Left ventricle myocardium superior (tissue), 1 donor: ENCODE data around the gene GPI. TPM values are rescaled to one million over a fixed set of nuclear protein-coding genes. Genes with fewer than 3 reads are reported as not detected.
"Not testable (repeated sequence)": the region's sequence is repeated elsewhere in the genome, so short reads cannot be mapped to it uniquely, and the experiment has no call there.

ENCODE experiments used
- ATAC-seq: fragments of 200-7000 bp; cut with Tn5 transposase; one replicate; pipeline ENCODE4 v1.9.1; 2020; ENCODE audit warnings: mild to moderate bottlenecking, moderate library complexity
- DNase-seq: peaks from one replicate; pipeline ENCODE4 v3.0.0-alpha.2; 2020
- intact Hi-C: fragments of 100-400 bp; cut with micrococcal nuclease; formaldehyde crosslinking; loops from one replicate; pipeline ENCODE4 v1.11.0; 2022
- total RNA-seq: library from RNA; stranded (reverse); fragmentation: NEBNext Ultra II Directional; extraction: Animal tissue kit (Norgen Biotek cat#: 25700); gene quantifications from one replicate; pipeline ENCODE4 v1.2.1, GENCODE V29; 2021
- donor health status: DM: no; HTN: yes; CAD: no; lungs with severe emphysema.

The GPI gene
- total RNA-seq, 1 donor from 2014 or later, result 553 TPM

DNA sequence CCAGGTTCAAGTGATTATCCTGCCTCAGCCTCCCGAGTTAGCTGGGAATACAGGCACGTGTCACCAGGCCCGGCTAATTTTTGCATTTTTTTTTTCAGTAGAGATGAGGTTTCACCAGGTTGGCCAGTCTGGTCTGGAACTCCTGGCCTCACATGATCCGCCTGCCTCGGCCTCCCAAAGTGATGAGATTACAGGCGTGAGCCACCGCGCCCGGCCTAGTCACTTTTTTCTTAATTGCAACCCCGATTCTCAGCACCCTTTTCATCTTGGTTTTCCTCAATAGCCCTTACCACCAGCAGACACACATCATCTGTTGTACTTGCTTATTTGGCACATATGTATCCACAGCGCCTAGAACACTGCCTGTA, 550 bp upstream of the GPI start:
- no peak for DNase-seq

DNA sequence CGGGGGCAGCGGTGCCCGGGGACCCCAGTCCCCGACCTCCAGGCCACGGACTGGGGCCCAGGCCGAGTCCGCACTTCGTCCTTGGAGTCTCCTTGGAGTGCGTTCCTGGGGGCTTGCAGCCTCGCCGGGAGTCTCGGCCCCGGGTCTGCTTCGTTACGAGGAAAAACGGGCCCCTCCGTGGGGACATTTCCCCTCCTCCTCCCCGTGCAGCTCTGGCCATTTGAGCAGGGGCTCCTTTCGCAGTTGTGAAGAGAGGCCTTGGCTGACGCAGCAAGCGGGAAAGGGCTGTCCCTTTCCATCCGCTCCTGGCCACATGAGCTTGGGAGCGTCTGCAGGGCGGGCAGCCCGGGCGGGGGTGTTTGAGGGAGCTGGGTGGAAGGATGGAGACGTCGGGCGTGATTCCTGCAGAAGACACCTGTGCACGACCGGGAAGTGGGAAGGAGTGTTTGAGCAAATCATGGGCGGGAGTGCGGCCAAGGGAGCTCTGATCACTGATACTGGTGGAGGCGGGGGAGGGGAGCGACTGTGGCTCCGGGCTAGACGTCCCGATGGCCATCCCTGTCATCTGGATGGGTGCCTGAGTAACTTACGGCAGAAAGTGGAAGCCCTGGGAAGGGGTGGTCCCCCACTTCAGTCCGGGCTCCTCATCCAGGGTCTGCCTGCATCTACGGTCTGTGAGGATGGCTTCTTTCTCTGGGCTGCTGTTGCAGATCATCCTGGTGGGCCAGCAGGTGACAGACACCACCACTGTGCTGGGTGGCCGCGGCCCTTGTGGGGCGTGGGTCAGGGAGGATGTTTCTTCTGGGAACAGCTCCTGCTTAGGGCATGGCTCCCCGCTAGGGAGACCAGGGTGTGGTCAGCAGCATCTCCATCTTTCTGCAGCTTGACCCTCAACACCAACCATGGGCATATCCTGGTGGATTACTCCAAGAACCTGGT, 736 bp downstream of the GPI start:
- intact Hi-C loops, result no loop called here
- DNase-seq (peak; percentile 64), ATAC-seq (peak; percentile 53)

More for the DNA sequence above, 550 bp upstream of the GPI start:
- ATAC-seq, result no peak
- intact Hi-C loops, result no loop called here

DNA sequence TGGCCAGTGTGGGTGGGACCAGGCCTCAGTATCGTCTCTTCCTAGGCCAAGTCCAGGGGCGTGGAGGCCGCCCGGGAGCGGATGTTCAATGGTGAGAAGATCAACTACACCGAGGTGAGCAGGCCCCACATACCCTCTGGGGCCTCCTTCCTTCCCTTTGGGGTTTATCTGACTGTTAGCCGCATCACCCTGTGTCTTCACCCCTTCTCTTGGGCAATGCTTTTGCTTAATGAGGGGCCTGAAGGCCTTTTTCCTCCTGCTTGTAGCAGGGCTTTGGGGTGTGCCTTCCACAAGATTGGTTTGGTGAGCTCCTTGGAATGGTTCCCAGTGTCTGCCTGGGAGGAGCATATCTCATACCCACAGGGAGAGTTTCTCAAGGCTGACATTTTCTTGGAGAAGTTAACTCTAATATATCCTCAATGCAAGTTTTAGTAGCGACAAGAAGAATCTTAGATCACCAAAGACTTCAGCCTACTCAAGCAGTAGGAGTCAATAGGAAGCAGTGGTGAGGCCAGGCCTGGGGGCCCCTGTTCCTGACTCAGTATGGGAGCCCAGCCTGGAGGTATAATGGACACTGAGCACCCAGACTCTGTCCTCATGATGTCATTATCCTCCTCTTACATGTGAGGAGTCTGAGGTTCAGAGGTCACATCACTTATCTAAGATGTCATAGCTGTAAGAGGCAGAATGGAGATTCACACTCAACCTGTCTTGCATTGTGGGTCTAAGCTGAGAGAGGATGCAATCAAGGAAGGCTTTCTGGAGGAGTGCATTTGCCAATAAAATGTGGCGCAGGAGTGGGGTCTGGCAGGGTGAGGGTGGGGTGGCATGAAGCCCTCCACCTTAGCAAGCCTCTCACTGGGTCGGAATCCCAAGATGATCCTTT, 2.0 kb downstream of the GPI start:
- intact Hi-C loops, result no loop called here
- ATAC-seq (no peak), DNase-seq (no peak)

DNA sequence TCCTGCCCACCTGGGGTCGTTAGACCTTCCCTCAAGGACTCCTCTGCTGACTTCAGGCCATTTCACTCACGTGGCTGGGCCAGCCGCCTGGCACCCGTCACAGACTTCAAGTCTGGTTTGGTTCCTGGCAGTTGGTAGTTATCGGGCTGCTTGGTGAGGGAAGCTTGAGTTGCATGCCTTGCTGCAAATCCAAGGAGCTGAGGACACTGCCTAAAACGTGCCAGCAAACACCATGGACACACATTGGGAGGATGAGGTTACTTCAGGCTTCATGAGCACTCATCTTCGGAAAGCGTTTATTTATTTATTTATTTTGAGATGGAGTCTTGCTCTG, 2.6 kb downstream of the GPI start:
- DNase-seq (no peak), ATAC-seq (no peak)
- intact Hi-C loops, result no loop called here

DNA sequence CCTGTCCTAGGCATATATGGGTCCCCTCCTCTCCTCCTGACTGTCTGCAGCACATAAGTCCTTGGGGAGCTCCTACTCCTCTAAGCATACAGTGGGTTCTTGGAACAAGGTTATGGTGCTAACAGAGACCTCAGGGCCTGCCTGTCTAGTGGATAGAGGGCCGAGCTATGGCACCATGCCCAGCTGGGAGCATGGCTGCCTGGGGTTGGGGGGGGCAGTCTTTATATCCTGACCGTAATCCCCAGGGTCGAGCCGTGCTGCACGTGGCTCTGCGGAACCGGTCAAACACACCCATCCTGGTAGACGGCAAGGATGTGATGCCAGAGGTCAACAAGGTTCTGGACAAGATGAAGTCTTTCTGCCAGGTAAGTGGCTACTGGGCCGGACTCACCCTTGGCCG, 3.3 kb downstream of the GPI start:
- DNase-seq (no peak), ATAC-seq (no peak)
- intact Hi-C loops, result no loop called here

DNA sequence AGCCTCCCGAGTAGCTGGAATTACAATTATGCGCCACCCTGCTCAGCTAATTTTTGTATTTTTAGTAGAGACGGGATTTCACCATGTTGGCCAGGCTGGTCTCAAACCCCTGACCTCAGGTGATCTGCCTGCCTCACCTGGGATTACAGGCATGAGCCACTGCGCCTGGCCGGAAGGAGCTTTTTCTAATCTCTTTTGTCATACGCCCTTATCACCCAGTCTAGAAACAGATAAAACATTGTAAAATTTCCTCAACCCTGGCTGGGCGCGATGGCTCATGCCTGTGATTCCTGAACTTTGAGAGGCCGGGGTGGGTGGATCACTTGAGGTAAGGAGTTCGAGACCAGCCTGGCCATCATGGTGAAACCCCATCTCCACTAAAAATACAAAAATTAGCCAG, 4.2 kb downstream of the GPI start:
- DNase-seq, intact Hi-C loops, ATAC-seq: not testable (repeated sequence)

DNA sequence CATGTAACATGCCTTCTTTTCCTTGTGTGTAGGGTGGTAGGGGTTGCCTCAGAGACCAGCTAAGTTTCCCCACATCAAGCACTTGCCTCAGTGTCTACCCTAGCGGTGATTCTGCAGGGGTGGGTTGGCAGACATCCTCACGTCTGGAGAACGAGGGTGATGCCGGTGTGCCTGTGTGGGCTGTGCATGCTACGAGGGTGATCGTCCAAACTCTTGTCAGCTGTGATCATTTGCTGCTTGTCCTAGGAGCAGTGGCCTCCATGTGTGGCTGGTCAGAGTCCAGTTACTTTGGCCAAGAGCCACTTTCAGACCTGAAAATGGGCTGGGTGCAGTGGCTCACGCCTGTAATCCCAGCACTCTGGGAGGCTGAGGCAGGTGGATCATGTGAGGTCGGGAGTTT, 5.1 kb downstream of the GPI start:
- intact Hi-C loops, result no loop called here
- DNase-seq, result no peak
- peak; percentile 3 for ATAC-seq

DNA sequence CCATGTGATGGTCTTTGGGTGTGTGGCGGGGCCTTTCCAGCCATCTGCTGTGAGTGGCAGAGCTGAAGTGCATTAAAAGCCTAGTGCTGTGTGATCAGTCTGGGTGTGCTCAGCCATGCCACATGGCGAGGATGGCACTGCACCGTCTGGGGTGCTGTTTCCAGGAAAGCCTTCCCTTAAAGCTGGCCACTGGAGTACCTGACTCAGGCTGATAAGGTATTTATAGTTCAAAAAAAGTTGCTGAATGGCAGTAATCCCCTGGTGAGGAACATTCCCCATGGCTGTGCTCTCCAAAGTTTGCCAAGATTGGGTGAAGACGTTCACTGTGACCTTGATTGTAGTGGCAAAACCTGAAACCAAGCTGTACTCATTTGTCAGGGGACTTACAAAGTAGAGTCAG, 6.0 kb downstream of the GPI start:
- intact Hi-C loops, result no loop called here
- DNase-seq (no peak), ATAC-seq (peak; percentile 79)

DNA sequence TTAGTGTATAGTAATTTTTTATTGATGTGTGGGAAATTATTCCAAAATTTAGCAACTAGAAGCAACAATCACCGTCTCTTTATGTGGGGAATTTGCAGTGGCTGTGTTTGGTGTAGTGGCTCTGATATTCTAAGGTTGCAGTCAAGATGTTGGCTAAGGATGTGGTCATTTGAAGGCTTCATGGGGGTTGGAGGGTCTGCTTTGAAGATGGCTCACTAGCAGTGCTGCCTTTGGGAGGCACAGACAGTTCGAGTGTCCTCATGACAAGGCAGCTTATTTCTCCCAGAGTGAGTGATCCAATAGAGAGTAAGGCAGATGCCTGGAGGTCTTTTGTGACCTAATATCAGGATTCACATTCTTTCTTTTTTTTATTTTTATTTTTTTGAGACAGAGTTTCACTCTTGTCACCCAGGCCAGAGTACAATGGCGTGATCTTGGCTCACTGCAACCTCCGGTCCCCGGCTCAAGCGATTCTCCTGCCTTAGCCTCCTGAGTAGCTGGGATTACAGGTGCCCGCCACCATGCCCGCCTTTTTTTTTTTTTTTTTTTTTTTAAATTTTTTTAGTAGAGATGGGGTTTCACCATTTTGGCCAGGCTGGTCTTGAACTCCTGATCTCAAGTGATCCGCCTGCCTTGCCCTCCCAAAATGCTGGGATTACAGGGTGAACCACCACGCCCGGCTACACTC, 8.7 kb downstream of the GPI start:
- intact Hi-C loops, result no loop called here
- DNase-seq (no peak), ATAC-seq (no peak)

DNA sequence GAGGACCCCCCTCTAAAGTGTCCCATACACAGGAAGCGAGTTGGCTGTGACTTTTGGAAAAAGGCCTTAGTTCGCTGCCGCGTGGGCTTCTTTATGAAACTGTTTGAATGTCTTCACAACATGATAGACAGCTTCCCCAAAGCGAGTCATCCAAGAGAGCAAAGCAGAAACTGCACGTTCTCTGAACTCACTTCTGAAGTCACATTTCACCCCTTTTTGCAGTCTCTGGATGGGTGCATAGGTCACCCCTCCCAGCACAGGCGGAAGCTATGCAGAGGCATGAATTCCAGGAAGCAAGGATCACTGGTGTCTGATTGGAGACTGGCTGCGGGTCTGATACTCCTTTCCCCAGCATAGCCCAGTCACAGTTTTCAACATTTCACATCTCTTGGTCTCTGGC, 10.6 kb downstream of the GPI start:
- intact Hi-C loops, result no loop called here
- ATAC-seq, result no peak
- no peak for DNase-seq

DNA sequence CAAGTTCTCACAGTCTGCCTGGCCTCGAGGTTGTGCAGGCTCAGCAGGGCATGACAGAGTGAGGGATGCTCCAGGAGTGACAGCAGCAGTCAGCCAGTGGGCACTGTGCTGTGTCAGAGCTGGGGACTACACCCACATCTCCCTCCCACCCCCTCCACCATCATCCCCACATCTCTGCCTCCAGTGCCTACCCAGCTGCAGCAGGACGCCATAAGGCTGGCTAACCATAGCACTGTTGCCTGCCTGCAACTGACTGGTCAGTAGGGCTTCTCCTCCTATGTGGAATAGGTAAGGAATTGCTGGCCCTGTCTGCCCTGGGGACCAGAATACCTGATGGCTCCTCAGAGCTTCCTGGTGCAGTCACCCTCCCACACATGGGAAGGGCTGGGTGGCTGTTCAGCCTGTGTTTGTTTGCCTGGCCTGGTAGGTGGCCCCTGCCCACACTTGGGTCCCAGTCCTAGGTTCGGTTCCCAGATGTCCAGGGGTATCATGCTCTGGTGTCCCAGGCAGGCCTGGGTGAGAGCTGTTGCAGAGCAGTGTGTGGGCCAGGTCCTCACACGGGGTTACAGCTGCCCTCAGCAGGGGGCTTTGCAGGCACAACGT, 15.7 kb downstream of the GPI start:
- intact Hi-C loops, result no loop called here
- ATAC-seq, result no peak
- no peak for DNase-seq

DNA sequence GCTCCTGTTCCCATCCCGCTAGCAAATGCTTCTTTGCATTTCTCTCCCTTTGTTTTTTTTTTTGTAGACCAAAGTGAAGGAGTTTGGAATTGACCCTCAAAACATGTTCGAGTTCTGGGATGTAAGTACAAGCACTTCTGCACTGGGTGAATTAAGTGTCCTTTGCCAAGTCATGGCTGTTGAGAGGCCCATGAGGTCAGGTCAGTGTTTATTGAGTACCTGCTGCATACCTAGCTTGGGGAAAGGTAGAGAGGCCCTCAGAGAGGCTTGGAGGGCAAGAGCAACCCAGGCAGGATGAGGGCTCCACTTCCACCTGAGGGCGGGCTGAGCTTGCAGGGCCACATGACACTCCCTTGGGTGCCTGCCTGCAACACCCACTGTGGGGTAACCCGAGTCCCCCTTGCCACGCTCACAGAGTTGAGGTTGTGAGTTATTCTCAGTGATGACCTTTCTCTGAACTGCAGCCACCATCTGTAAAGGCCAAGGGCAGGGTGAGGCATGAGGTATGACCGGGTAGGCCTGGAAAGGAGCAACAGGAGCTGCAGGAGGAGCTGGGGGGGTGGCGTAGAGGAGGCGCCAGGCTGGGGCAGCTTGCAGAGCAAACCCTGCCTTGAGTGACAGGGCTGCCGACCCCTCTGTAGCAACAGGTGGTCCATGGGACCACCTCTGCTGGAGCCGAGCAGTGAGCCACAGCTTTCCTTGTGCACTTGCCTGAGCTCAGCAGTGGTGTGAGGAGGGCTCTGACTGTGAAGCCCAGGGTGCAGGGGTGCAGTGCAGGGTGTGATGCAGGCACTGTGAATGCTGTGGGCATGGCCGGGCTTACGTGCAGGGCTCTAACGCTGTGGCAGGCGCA, 16.6 kb downstream of the GPI start:
- DNase-seq (no peak), ATAC-seq (no peak)
- intact Hi-C loops, result no loop called here

DNA sequence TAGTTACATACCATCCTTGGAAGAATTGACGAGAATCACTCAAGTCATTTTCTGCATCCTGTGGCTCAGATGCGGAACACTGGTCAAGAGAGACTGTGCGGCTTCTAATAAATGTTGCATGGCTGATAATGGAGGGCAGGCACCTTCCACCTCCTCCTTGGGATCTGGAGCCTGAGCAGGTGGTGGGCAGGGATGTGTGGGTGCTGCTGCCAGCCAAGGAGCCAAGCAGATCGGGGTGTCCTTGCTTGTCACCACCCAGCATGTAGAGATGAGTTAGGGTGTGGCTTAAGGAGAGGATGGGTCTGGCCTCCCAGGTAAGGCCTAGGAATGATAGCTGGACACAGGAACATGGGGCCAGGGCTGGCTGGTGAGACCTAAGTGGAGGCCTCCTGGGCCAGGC, 17.5 kb downstream of the GPI start:
- DNase-seq, result no peak
- ATAC-seq, result no peak
- intact Hi-C loops, result no loop called here

DNA sequence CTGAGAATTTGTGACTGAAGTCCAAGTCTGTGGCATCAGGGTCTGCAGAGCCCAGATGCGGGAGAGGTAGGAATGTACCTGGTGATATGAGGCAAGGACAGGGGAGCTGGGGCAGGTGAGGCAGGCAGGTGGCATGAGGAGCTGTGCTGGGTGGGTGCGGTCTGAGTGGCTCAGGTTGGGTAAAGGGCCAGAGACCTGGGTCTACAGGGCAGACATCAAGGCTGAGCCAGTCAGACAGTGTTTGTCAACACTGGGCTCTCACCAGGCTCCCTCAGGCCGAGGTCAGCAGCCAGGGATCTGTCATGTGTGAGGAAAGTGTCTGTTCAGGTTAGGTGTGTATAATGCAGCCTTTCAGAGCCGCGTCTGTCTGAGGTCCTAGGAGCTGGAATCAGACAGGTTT, 18.6 kb downstream of the GPI start:
- intact Hi-C loops, result no loop called here
- DNase-seq (no peak), ATAC-seq (no peak)

DNA sequence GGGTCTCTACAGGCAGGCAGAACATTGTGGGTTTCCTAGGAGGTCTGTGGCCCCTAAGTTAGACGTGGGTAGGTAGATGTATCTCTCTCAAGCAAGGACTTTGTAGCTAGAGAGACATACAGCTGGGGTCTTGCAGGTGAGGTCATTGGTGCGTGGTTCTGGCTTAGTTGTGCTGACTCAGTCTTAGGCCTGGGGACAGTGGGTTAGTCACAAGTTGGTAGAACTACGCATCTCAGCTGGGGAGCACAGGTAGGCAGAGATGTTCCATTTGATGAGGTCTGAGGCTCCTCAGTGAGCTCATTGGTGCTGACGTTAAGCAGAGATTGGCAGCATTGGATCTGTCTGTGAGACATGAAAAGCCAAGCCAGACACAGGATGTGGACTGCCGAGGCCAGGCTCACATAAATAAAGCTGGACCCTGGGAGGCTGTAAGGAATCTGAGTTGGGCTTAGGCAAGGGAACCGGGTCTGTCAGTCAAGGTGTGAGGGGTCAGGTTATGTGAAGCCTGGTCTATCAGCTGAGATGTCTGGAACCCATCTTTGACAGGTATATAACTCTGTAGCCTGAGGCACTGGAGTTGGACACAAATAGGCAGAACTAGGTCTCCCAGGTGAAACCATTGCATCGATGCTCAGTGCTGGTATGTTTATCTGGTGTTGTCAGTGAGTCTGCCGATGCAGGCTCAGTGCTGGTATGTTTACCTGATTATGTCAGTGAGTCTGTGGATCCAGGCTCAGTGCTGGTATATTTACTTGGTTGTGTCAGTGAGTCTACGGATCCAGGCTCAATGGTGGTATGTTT, 21.8 kb downstream of the GPI start:
- ATAC-seq, result no peak
- intact Hi-C loops, result no loop called here
- no peak for DNase-seq

DNA sequence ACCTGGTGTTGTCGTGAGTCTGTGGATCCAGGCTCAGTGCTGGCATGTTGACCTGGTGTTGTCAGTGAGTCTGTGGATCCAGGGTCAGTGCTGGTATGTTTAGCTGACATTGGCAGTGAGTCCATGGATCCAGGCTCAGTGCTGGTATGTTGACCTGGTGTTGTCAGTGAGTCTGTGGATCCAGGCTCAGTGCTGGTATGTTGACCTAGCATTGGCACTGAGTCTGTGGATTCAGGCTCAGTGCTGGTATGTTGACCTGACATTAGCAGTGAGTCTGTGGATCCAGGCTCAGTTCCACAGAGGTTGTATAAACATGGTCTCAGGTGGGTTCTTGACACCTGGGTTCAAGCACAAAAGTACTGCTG, 22.4 kb downstream of the GPI start:
- no peak for DNase-seq
- intact Hi-C loops, result no loop called here
- ATAC-seq, result no peak

DNA sequence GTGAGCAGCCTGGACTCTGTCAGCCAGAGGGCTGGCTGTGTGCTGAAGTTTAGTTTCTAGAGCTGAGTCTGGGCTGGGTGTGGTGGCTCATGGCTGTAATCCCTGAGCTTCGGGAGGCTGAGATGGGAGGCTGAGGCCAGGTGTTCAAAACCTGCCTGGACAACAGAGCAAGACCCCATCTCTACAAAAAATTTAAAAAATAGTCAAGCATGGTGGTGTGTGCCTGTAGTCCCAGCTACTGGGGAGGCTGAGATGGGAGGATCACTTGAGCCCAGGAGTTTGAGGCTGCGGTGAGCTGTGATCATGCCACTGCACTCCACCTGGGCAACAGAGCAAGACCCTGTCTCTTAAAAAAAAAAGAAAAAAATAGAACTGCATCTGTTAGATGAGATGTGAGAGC, 23.7 kb downstream of the GPI start:
- intact Hi-C loops, DNase-seq, ATAC-seq: not testable (repeated sequence)

DNA sequence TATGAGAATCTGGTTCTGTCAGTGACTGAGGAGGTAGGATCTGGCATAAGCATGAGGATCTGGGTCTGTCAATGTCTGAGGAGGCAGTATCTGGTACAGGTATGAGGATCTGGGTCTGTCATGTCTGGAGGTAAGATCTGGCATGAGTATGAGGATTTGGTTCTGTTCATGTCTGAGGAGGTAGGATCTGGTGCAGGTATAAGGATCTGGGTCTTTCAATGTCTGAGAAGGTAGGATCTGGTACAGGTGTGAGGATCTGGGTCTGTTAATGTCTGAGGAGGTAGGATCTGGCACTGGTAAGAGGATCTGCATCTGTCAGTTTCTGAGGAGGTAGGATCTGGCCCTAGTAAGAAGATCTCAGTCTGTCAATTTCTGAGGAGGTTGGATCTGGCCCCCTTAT, 26.8 kb downstream of the GPI start:
- DNase-seq (no peak), ATAC-seq (no peak)
- intact Hi-C loops, result no loop called here
